ENCODE measurements around the gene ANKRD44.

GRCh38 chr2:197297772-197298318 lies 12.7 kb downstream of the ANKRD44 start:
- TF ChIP-seq KDM1A (IDR thresholded peaks at IDR 0.05; ENCODE audit: borderline replicate concordance, low read length) (no peak), CTCF (IDR thresholded peaks at IDR 0.05; ENCODE audit: control extremely low read depth in 1 of 3, insufficient read depth in 1 of 3, low read depth in 1 of 3, low read length in 3 of 3) (no peak), YY1 (IDR thresholded peaks at IDR 0.05; ENCODE audit: low read depth, low read length) (no peak), MAX (IDR thresholded peaks at IDR 0.05) (no peak), RNF2 (IDR thresholded peaks at IDR 0.05; ENCODE audit: borderline replicate concordance, low read depth, low read length, missing control alignments, poor library complexity, severe bottlenecking) (no peak), RAD21 (IDR thresholded peaks at IDR 0.05 in 1 of 2, conservative IDR thresholded peaks at IDR 0.05 in 1 of 2; ENCODE audit: low read depth in 2 of 2, low read length in 2 of 2) (no peak), RFX5 (IDR thresholded peaks at IDR 0.05; ENCODE audit: borderline replicate concordance, low read depth, low read length) (no peak), CBX8 (IDR thresholded peaks at IDR 0.05; ENCODE audit: borderline replicate concordance, low read depth, low read length) (no peak), TEAD4 (IDR thresholded peaks at IDR 0.05; ENCODE audit: low read depth, low read length) (no peak), CEBPB (IDR thresholded peaks at IDR 0.05; ENCODE audit: low read depth, low read length) (no peak), HDAC6 (IDR thresholded peaks at IDR 0.05; ENCODE audit: low read depth, low read length) (no peak), POU5F1 (IDR thresholded peaks at IDR 0.05; ENCODE audit: low read depth, low read length) (no peak)

Measured in H1 (cell line).